ENCODE measurements around the gene SLAMF1. TPM values are rescaled to one million over a fixed set of nuclear protein-coding genes. Genes with fewer than 3 reads are reported as not detected.

Gene SLAMF1
- polyA plus RNA-seq, 1 donor from 2014 or later: 17.2 TPM

DNA sequence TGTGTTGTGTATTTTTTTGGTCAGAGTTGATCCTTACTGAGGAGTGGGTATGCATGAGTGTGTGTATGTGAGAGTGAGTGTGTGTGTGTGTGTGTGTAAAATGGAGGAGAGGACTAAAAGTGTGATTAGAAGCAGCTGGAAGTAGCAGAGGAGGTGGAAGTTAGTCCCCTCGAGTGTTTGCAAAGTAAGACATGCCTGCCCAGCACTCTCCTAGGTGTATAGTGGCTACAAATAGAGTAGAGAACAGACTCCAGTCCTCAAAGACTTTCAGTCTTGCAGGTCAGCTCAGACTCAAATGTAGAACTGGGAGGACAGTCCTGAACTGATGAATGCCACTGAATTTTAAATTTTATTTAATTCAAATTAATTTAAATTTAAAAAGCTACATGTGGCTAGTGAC lies 28.5 kb downstream of the SLAMF1 start:
- Mint-ChIP-seq H3K27ac (no peak overlapping the region), H3K9me3 (peaks cover 0 to 4% (median 2%) of the 10 kb centered on the region in 3 donors), H3K36me3 (peaks cover 5% of the 10 kb centered on the region), H3K4me3 (no peak overlapping the region), H3K27me3 (no peaks in the 10 kb centered on the region), H3K4me1 (peaks cover 32 to 38% (median 35%) of the 10 kb centered on the region in 3 donors)

DNA sequence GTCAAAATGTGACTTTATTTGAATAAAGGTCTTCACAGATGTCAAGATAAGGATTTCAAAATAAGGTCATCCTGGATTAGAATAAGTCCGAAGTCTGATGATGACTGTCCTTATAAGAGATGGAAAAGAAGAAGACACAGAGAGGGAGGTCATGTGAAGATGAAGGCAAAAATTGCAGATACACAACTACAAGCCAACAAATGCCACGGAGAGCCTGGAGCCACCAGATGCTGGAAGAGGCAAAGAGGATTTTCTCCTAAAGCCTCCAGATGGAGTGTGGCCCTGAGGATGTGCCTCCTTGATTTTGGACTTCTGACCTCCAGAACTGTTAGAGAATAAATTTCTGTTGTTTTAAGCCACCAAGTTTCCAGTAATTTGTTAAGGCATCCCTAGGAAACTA lies 31.2 kb downstream of the SLAMF1 start:
- peaks cover 8 to 13% (median 9%) of the 10 kb centered on the region in 3 donors for H3K4me1 Mint-ChIP-seq
- no peak overlapping the region for H3K4me3 Mint-ChIP-seq
- no peak overlapping the region for H3K27ac Mint-ChIP-seq
- peaks cover 3% of the 10 kb centered on the region for H3K36me3 Mint-ChIP-seq
- H3K9me3 Mint-ChIP-seq: peaks cover 0 to 4% (median 2%) of the 10 kb centered on the region in 3 donors
- H3K27me3 Mint-ChIP-seq: no peaks in the 10 kb centered on the region

DNA sequence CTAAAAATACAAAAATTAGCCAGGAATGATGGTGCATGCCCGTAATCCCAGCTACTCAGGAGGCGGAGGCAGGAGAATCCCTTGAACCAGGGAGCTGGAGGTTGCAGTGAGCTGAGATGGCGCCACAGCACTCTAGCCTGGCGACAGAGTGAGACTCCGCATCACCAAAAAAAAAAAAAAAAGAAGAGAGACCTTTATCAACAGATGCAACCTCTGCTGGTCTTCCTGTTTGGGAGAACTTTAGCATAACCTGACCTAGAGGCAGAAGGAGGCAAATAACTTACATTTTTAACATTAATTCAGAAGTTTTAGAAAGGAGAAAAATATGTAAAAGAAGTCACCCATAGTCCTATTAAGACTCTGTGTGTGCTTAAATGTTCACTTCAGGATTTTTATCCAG lies 32.4 kb downstream of the SLAMF1 start:
- Mint-ChIP-seq H3K27me3 (no peaks in the 10 kb centered on the region), H3K27ac (no peak overlapping the region), H3K9me3 (peaks cover 0 to 4% (median 2%) of the 10 kb centered on the region in 3 donors), H3K36me3 (peaks cover 3% of the 10 kb centered on the region), H3K4me1 (peaks cover 8 to 9% (median 9%) of the 10 kb centered on the region in 3 donors), H3K4me3 (no peak overlapping the region)

DNA sequence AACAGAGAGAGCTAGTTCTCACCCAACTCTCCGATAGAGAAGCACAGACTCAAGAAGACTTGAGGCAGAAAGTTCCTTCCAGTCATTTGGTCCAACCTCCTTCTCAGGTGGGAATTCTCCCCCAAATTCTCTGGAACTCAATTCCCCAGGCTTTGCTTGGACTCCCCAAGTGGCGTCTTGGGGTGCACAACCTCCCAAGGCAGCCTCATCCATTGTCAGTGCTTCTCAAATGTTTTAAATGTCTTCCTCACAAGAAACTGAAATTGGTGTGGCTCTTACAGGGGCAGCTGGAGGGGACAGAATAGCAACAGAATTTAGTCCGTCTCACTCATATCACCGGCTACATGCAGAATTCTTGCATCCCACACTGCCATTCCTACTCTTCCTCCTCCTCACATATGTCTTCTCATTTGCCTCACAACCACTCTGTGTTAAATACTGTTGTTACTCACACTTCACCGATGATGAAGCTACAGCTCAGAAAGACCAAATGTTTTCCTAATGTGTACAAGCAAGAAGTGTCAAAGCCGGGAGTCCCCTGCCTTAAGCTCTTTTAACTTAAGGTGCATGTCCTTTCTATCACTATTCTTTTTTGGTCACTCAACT lies 34.1 kb downstream of the SLAMF1 start:
- Mint-ChIP-seq H3K9me3 (no peaks in the 10 kb centered on the region), H3K4me1 (peaks cover 2 to 9% (median 7%) of the 10 kb centered on the region in 3 donors), H3K36me3 (no peaks in the 10 kb centered on the region), H3K27me3 (no peaks in the 10 kb centered on the region), H3K4me3 (no peak overlapping the region), H3K27ac (no peak overlapping the region)

DNA sequence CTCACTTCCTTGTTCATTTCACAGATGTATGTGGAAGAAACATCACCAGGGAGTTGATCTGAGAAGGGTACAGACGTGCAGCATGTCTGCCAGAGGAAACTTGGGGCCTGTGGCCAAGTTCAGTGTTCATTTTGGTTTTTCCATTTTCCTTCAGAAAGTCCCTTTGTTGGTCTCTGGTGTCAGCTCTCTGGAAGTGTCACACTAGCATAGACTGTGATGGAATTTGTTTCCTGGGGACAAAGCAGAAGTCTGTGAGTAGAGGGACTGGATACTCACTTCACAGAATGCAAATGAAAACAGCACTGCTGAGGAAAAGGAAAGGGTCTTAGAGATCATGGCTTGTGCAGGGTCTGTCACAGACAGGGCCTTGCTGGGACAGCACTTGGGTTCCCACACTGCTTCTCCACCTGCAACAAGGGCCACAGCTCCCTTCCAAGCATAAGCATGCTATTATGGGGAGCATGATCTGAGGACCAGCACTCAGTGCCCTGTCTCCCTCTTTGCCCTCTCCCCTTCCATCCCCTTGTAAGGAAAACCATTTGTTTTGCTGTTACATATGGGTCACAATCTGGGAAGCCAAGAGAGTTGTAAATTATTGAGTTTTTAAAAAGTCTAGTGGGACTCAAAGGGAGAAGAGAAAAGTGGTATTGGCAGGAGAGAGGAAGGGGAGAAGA lies 36.1 kb downstream of the SLAMF1 start:
- peaks cover 14 to 22% (median 19%) of the 10 kb centered on the region in 3 donors for H3K4me1 Mint-ChIP-seq
- no peaks in the 10 kb centered on the region for H3K27me3 Mint-ChIP-seq
- H3K4me3 Mint-ChIP-seq: no peak overlapping the region
- no peaks in the 10 kb centered on the region for H3K36me3 Mint-ChIP-seq
- no peaks in the 10 kb centered on the region for H3K9me3 Mint-ChIP-seq
- peak overlapping the region in 1 of 3 donors; percentile 59 for H3K27ac Mint-ChIP-seq

DNA sequence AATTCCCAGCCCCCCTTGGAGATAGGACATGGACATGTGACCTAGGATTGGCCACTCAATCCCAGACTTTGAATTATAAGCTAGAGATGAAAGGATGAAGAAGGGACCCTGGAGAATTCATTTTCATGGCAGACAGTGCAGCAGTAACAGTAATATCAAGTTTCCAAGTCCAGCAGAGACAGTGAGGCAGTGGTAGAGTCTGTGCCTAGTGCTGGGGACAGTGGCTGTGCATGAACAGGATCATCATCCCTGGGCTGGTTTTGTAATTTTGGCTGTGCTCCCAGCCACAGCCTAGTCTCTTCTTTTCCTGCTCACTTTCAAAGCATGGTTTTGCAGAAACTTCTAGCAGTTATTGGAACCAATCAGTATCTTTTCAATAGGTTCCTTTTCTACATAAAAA lies 37.9 kb downstream of the SLAMF1 start:
- Mint-ChIP-seq H3K4me1 (peaks cover 17 to 20% (median 19%) of the 10 kb centered on the region in 3 donors), H3K36me3 (peaks cover 3% of the 10 kb centered on the region), H3K4me3 (no peak overlapping the region), H3K27ac (peak overlapping the region in 1 of 3 donors; percentile 57), H3K27me3 (no peaks in the 10 kb centered on the region), H3K9me3 (no peaks in the 10 kb centered on the region)

DNA sequence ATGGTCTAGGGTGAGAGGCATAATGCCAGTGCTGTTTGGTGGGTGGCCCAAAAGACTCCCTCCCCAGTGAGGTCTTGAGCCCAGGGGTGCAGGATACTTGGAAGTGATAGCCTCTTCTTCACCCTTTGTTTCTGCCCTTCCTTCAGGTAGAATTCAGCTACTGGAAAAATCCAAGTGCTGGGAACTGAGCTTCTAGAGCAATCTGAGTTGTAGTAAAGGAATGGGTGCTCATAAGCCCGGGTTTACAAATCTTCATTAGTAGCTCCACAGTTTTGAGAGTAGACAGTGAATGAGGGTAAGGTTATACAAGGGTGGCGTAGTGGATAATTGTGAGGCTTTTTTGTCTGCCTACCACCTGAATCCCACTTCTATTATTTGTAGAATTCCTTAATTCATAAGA lies 38.3 kb downstream of the SLAMF1 start:
- Mint-ChIP-seq H3K9me3 (no peaks in the 10 kb centered on the region), H3K4me1 (peaks cover 17 to 20% (median 19%) of the 10 kb centered on the region in 3 donors), H3K27ac (no peak overlapping the region), H3K36me3 (peaks cover 3% of the 10 kb centered on the region), H3K27me3 (no peaks in the 10 kb centered on the region), H3K4me3 (no peak overlapping the region)

DNA sequence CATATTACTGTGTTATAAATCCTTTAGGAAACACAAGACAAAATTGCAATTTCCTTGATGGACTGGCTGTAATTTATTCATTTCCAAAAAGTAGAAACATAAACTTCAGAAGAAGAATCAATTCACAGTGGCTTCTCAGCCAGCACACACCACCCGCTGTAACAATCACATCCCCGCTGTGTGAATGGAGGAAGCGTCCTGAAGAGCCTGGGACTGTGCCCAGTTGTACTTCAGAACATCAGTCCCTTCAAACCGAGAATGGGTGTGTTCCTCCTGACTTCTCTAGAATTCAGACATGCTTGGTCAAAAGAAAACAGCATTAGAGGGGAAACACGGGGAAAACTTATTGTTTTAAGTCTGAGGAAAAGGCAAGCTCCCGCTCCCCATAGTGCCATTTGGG lies 38.8 kb downstream of the SLAMF1 start:
- Mint-ChIP-seq H3K36me3 (peaks cover 3% of the 10 kb centered on the region), H3K9me3 (peaks cover 0 to under 1% (median 0%) of the 10 kb centered on the region in 3 donors)

DNA sequence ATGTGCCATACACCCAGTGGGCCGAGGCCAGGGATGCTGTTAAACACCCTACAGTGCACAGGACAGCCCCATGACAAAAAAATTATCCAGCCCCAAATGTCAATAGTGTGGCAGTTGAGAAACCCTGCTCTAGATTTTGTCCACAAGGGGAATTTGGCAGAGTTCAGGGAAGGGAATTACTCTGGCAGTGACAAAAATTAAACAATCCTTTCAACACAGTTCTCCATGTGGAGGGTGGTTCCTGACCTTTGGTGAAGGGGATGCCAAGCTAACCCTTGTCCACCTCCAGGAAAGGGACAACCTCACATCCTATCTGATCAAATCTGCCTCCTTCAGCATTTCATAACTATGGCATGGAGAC lies 39.2 kb downstream of the SLAMF1 start:
- Mint-ChIP-seq H3K9me3 (peaks cover 0 to 5% (median 3%) of the 10 kb centered on the region in 3 donors), H3K4me1 (peaks cover 17 to 22% (median 20%) of the 10 kb centered on the region in 3 donors), H3K36me3 (peaks cover 3% of the 10 kb centered on the region), H3K4me3 (no peak overlapping the region), H3K27me3 (no peaks in the 10 kb centered on the region), H3K27ac (peak overlapping the region in 1 of 3 donors; percentile 78)

More for the DNA sequence above, 38.8 kb downstream of the SLAMF1 start:
- no peak overlapping the region for H3K4me3 Mint-ChIP-seq
- H3K4me1 Mint-ChIP-seq: peaks cover 17 to 22% (median 20%) of the 10 kb centered on the region in 3 donors
- H3K27me3 Mint-ChIP-seq: no peaks in the 10 kb centered on the region
- H3K27ac Mint-ChIP-seq: no peak overlapping the region

DNA sequence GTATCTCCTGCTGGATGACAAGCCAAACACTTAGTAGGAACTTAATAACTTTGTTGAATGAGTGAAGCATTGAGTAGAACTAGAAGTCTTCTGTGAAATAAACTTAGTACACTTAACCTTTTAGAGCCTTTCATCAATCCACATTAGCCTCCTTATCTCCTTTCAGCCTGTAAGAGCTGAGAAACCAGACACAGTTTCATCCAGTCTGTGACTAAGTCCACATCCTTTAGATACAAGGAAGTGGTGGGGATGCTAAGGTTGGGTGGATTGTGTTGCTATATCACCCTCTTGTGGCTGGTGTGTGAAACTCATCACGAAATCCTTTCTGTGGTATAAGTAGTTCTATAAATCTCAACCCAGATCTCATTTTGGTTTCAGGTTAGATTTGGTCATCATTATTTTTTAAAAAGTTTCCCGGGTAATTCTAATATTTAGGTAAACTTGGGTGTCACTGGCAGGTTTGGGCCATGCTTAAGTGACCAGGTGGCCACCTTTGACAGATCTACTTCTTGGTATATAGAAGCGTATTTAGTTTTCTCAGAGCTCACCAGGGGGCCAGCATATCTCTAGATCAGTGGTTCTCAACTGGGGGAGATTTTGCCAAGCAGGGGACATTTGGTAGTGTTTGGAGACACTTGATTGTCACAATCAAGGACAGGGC lies 39.7 kb downstream of the SLAMF1 start:
- Mint-ChIP-seq H3K36me3 (peaks cover 3% of the 10 kb centered on the region), H3K27ac (peak overlapping the region; percentile 0 to 78 (median 23)), H3K4me3 (peak overlapping the region in 2 of 4 donors; percentile 42 to 49), H3K4me1 (peaks cover 17 to 22% (median 20%) of the 10 kb centered on the region in 3 donors), H3K9me3 (peaks cover 0 to 5% (median 5%) of the 10 kb centered on the region in 3 donors), H3K27me3 (no peaks in the 10 kb centered on the region)

DNA sequence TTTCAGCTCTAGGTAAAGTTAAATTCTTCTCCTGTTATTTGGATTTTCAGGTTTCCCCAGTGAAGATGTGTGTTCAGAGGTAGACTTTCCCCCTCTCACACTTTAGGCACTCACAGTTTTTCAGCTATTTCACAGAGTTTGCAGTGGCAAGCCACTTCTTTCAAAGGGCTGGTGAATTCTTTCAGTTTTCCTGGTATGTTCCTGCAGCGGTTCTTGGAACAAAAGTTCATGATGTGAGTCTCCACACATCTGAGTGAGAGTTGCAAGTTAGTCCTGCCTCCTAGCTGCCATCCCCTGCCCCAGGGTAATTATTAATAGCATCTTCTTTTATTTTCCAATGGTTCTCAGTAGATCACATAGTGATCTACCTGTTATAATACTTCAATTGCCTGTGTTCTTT lies 40.2 kb downstream of the SLAMF1 start:
- Mint-ChIP-seq H3K27ac (peak overlapping the region; percentile 0 to 78 (median 23)), H3K27me3 (no peaks in the 10 kb centered on the region)

DNA sequence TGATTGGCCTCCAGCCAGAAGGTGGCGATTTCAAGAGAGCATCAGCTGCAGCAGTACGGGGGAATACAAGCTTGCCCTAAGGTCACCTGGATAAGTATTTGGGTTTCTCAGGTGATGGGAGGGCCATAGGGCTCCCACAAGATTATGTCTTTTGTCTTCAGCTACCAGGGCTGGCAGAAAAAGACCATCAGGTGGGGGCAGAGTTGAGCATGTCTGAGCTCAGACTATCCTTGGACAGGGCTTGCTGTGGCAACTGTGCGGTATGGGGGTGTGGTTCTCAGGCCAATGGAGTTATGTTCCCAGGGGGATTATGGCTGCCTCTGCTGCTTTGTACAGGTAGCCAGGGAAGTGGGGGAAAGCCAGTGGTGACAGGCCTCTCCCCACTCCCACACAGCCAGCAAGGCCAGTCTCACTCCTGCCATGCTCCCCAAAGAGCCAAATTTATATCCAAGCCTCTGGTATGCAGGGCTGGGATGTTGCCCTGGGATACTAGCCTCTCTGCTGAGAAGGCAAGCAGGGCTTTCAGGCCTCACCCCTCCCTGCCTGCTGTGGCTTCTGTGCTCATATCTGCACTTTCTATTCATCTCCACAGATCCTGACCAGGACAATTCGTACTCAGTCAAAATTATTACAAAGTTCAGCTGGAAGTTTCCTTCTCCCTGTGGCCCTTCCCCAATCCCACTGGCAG lies 40.9 kb downstream of the SLAMF1 start:
- Mint-ChIP-seq H3K4me3 (no peak overlapping the region), H3K27me3 (no peaks in the 10 kb centered on the region), H3K4me1 (peaks cover 17 to 22% (median 20%) of the 10 kb centered on the region in 3 donors), H3K9me3 (peaks cover 0 to 6% (median 5%) of the 10 kb centered on the region in 3 donors), H3K36me3 (peaks cover 5% of the 10 kb centered on the region), H3K27ac (peak overlapping the region in 1 of 3 donors; percentile 78)

More for the DNA sequence above, 40.2 kb downstream of the SLAMF1 start:
- peaks cover 0 to 6% (median 5%) of the 10 kb centered on the region in 3 donors for H3K9me3 Mint-ChIP-seq
- peaks cover 3% of the 10 kb centered on the region for H3K36me3 Mint-ChIP-seq
- H3K4me3 Mint-ChIP-seq: peak overlapping the region in 1 of 4 donors; percentile 42
- H3K4me1 Mint-ChIP-seq: peaks cover 17 to 22% (median 20%) of the 10 kb centered on the region in 3 donors

DNA sequence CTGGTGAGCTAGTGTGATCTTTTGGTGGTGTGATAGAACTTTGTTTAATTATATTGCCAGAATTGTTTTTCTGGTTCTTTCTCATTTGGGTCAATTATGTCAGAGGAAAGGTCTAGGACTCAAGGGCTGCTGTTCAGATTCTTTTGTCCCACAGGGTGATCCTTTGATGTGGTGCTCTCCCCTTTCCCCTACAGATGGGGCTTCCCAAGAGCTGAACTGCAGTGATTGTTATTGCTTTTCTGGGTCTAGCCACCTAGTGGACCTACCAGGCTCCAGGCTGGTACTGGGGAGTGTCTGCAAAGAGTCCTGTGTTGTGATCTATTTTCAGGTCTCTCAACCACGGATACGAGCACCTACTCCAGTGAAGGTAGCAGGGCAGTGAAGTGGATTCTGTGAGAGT lies 41.6 kb downstream of the SLAMF1 start:
- H3K27me3 Mint-ChIP-seq: no peaks in the 10 kb centered on the region
- H3K36me3 Mint-ChIP-seq: peaks cover 5% of the 10 kb centered on the region
- H3K4me3 Mint-ChIP-seq: peak overlapping the region in 1 of 4 donors; percentile 39
- no peak overlapping the region for H3K27ac Mint-ChIP-seq
- peaks cover 0 to 9% (median 7%) of the 10 kb centered on the region in 3 donors for H3K9me3 Mint-ChIP-seq
- peaks cover 17 to 22% (median 20%) of the 10 kb centered on the region in 3 donors for H3K4me1 Mint-ChIP-seq

DNA sequence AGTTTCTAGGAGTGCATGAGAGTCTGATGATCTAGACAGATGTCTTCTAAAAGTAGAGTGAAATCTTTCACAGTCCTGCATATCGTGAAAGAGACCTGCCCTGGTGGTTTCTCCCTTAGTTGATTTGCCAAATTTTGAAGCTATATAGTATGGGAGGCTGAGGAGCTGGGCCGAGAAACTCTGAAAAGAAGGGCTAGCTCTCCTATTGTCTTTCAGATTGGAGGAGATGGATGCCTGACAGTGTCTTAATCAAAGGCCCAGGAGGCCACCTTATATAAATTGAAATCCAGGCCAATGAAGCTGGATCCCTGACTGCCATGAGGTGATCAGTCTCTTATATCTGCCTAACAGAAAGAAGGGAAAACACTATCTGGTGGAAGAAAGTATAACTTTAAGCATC lies 49.1 kb downstream of the SLAMF1 start:
- H3K27ac Mint-ChIP-seq: no peak overlapping the region

DNA sequence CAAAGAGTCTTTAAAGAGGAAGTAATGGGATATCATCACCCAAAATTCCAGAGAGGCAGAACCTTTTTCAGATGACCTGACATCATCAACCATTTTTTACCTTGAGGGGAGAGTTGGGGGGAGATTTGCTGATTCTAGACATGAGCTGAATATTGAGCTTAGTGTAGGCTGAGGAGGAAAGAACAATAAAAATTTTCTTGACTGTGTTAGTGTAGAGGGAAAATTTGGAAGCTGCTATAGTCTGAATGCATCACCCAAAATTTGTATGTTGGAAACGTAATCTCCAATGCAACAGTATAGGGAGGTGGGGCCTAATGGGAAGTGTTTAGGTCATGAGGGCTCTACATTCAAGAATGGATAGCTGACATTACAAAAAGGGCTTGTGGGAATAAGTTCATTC lies 49.8 kb downstream of the SLAMF1 start:
- Mint-ChIP-seq H3K27me3 (no peaks in the 10 kb centered on the region), H3K27ac (no peak overlapping the region), H3K4me1 (no peaks in the 10 kb centered on the region), H3K9me3 (peaks cover 1 to 11% (median 7%) of the 10 kb centered on the region in 3 donors), H3K4me3 (no peak overlapping the region), H3K36me3 (peaks cover 4% of the 10 kb centered on the region)

More for the DNA sequence above, 49.1 kb downstream of the SLAMF1 start:
- Mint-ChIP-seq H3K9me3 (peaks cover 1 to 13% (median 7%) of the 10 kb centered on the region in 3 donors), H3K4me1 (no peaks in the 10 kb centered on the region), H3K4me3 (no peak overlapping the region), H3K27me3 (no peaks in the 10 kb centered on the region), H3K36me3 (peaks cover 4% of the 10 kb centered on the region)
